Measurements from ENCODE around the gene FOXP2.

The FOXP2 gene

GRCh38 chr7:114741911-114742310 is 327.3 kb downstream of the FOXP2 start:
- no peak for DNase-seq

Data from amniotic stem cell (primary cell).